ENCODE data around the gene MRPL52. TPM values are rescaled to one million over a fixed set of nuclear protein-coding genes. Genes with fewer than 3 reads are reported as not detected.

MRPL52 gene
- total and polyA plus RNA-seq, 7 experiments from 2014 or later: 32.9 to 189 (median 58.5) TPM

Other genes with a start within 250 kb of the MRPL52 start
- gene DAD1, start 240.7 kb upstream of the MRPL52 start, total RNA-seq: 100 to 1,000 TPM in 3 of 5 experiments, 10 to 100 TPM in 2; 68.8 to 157 (median 117) TPM
- 100 to 1,000 TPM; 766 to 777 TPM for gene DAD1, start 240.7 kb upstream of the MRPL52 start, polyA plus RNA-seq
- gene ABHD4, start 231.6 kb upstream of the MRPL52 start, total RNA-seq: 10 to 100 TPM; 10.5 to 16.3 (median 14.7) TPM
- gene ABHD4, start 231.6 kb upstream of the MRPL52 start, polyA plus RNA-seq: 10 to 100 TPM in 1 of 2 donors, 1 to 10 TPM in 1; 6.7 to 10.1 TPM
- not detected for gene OR6J1, start 185.5 kb upstream of the MRPL52 start, total RNA-seq
- gene OR6J1, start 185.5 kb upstream of the MRPL52 start, polyA plus RNA-seq: not detected
- 100 to 1,000 TPM; 112 to 177 (median 144) TPM for gene OXA1L, start 63.2 kb upstream of the MRPL52 start, total RNA-seq
- 10 to 100 TPM; 62.8 to 76.6 TPM for gene OXA1L, start 63.2 kb upstream of the MRPL52 start, polyA plus RNA-seq
- gene SLC7A7, start 14.5 kb upstream of the MRPL52 start, total RNA-seq: 10 to 100 TPM in 1 of 5 experiments, 1 to 10 TPM in 4; 1.1 to 71.1 (median 2.7) TPM
- 1 to 10 TPM; 1.1 to 1.4 TPM for gene SLC7A7, start 14.5 kb upstream of the MRPL52 start, polyA plus RNA-seq
- 1 to 10 TPM; 1.8 to 6.6 (median 2.0) TPM for gene MMP14, start 6.7 kb downstream of the MRPL52 start, total RNA-seq
- not detected for gene MMP14, start 6.7 kb downstream of the MRPL52 start, polyA plus RNA-seq
- 10 to 100 TPM; 55.5 to 76.1 (median 72.3) TPM for gene LRP10, start 41.9 kb downstream of the MRPL52 start, total RNA-seq
- gene LRP10, start 41.9 kb downstream of the MRPL52 start, polyA plus RNA-seq: 100 to 1,000 TPM in 1 of 2 donors, 10 to 100 TPM in 1; 68.0 to 103 TPM
- gene REM2, start 53.3 kb downstream of the MRPL52 start, total RNA-seq: 1 to 10 TPM in 4 of 5 experiments, under 1 TPM in 1; 0.97 to 8.6 (median 5.4) TPM
- 1 to 10 TPM in 1 of 2 donors, under 1 TPM in 1; 0.58 to 1.4 TPM for gene REM2, start 53.3 kb downstream of the MRPL52 start, polyA plus RNA-seq
- gene RBM23, start 89.3 kb downstream of the MRPL52 start, total RNA-seq: 100 to 1,000 TPM in 2 of 5 experiments, 10 to 100 TPM in 3; 91.9 to 140 (median 99.1) TPM
- gene RBM23, start 89.3 kb downstream of the MRPL52 start, polyA plus RNA-seq: 10 to 100 TPM; 51.2 to 75.0 TPM
- gene PRMT5, start 99.5 kb downstream of the MRPL52 start, total RNA-seq: 10 to 100 TPM; 24.9 to 82.8 (median 34.2) TPM
- 10 to 100 TPM; 61.8 to 64.5 TPM for gene PRMT5, start 99.5 kb downstream of the MRPL52 start, polyA plus RNA-seq
- 10 to 100 TPM; 27.1 to 50.7 (median 38.8) TPM for gene HAUS4, start 127.2 kb downstream of the MRPL52 start, total RNA-seq
- gene HAUS4, start 127.2 kb downstream of the MRPL52 start, polyA plus RNA-seq: 10 to 100 TPM; 41.3 to 45.0 TPM
- gene AJUBA, start 152.7 kb downstream of the MRPL52 start, total RNA-seq: 1 to 10 TPM in 3 of 5 experiments, under 1 TPM in 2; 0.49 to 3.2 (median 1.4) TPM
- gene AJUBA, start 152.7 kb downstream of the MRPL52 start, polyA plus RNA-seq: 1 to 10 TPM; 1.6 to 2.3 TPM
- gene C14orf93, start 180.3 kb downstream of the MRPL52 start, total RNA-seq: 10 to 100 TPM; 10.9 to 20.5 (median 12.1) TPM
- 1 to 10 TPM; 5.7 to 8.1 TPM for gene C14orf93, start 180.3 kb downstream of the MRPL52 start, polyA plus RNA-seq
- gene PSMB5, start 205.0 kb downstream of the MRPL52 start, total RNA-seq: 10 to 100 TPM; 19.2 to 69.1 (median 32.8) TPM
- 10 to 100 TPM; 53.6 to 74.2 TPM for gene PSMB5, start 205.0 kb downstream of the MRPL52 start, polyA plus RNA-seq
- gene PSMB11, start 212.3 kb downstream of the MRPL52 start, total RNA-seq: 1 to 10 TPM in 1 of 5 experiments, under 1 TPM in 3, not detected in 1; 0.32 to 1.1 (median 0.66) TPM
- 1 to 10 TPM in 1 of 2 donors, under 1 TPM in 1; 0.70 to 1.2 TPM for gene PSMB11, start 212.3 kb downstream of the MRPL52 start, polyA plus RNA-seq
- gene CDH24, start 227.6 kb downstream of the MRPL52 start, total RNA-seq: 1 to 10 TPM; 1.5 to 3.7 (median 2.1) TPM
- gene CDH24, start 227.6 kb downstream of the MRPL52 start, polyA plus RNA-seq: under 1 TPM; 0.30 to 0.52 TPM